ENCODE data around the gene IGFL4. TPM values are rescaled to one million over a fixed set of nuclear protein-coding genes. Genes with fewer than 3 reads are reported as not detected.

Gene IGFL4
- polyA plus RNA-seq, 1 experiment = not detected

GRCh38 chr19:46015687-46016425 is 24.9 kb downstream of the IGFL4 start:
- peaks cover 5% of the 10 kb centered on the region for H3K27me3 ChIP-seq (ENCODE audit: control insufficient read depth, insufficient read depth, low read length)
- DNase-seq (ENCODE audit: low read depth) = no peak
- TF ChIP-seq CTCF (IDR thresholded peaks at IDR 0.05; ENCODE audit: insufficient read depth, low read depth, low read length) = no peak
- peak overlapping the region; percentile 40 for H3K4me3 ChIP-seq (ENCODE audit: low read depth, low read length)
- POLR2A ChIA-PET = no interaction called here
- H3K36me3 ChIP-seq (ENCODE audit: control insufficient read depth, insufficient read depth, low read length) = peaks cover 1% of the 10 kb centered on the region
- CTCF ChIA-PET = interaction anchor here (0.5 to 1.2 kb wide), 7 partner anchors 10 to 169 kb away, joined by 3 to 6 read pairs (median 4); no protein-coding TSS in a partner anchor

DNA sequence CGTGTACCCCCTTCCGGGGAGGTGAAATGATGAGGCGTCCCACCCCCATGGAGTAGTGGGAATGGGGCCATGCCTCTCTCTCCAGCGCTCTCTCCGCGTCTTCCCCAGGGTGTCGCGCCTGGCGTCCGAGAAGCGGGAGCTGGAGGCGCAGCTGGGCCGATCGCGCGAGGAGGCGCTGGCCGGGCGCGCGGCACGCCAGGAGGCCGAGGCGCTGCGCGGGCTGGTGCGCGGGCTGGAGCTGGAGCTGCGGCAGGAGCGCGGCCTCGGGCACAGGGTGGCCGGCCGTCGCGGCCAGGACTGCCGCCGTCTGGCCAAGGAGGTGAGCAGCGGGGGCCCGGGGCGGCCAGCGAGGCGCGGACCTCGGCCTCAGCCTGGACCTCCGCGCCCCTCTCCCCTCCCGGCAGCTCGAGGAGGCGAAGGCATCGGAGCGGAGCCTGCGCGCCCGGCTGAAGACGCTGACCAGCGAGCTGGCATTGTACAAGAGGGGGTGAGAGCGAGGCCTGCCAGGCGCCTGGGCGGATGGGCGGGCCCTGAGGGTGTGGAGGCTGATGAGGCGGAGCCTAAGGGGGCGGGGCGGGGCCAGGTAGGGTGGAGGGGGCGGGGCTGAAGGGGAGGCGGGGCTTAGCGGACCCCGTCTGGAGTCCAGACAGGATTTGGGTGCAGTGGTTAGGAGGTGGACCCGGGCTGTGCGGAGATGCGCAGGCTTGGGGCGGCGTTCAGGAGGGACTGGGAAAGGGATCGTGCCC is 25.7 kb downstream of the IGFL4 start:
- POLR2A ChIA-PET = no interaction called here
- no peak for TF ChIP-seq CTCF (IDR thresholded peaks at IDR 0.05; ENCODE audit: insufficient read depth, low read depth, low read length)

DNA sequence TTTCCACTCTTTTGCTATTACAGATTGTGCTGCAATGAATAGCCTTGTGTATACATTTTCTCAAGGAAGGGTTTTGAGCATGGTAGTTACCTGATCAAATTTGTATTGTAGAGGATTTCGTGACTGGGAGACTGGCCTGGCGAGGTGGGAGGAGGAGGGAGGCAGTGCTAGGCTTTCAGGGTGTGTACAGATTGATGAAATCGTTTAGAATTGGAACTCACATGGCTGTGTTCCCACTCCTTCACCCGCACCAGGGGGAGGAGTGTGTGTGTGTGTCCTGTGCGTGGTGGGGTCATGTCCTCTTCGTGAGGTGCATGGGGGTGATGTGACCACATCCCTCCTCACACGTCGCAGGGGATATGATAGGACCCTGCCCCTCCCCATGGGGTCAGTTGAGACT is 26.3 kb downstream of the IGFL4 start:
- DNase-seq (ENCODE audit: low read depth) = no peak
- POLR2A ChIA-PET = no interaction called here
- TF ChIP-seq CTCF (IDR thresholded peaks at IDR 0.05; ENCODE audit: insufficient read depth, low read depth, low read length) = no peak
- peaks cover 1% of the 10 kb centered on the region for H3K36me3 ChIP-seq (ENCODE audit: control insufficient read depth, insufficient read depth, low read length)
- CTCF ChIA-PET = no interaction called here
- peak overlapping the region; percentile 6; the same call in 1 of the 2 replicates for H3K4me3 ChIP-seq (ENCODE audit: low read depth, low read length)
- peaks cover 5% of the 10 kb centered on the region for H3K27me3 ChIP-seq (ENCODE audit: control insufficient read depth, insufficient read depth, low read length)

More for the DNA sequence above, 25.7 kb downstream of the IGFL4 start:
- H3K36me3 ChIP-seq (ENCODE audit: control insufficient read depth, insufficient read depth, low read length) = peaks cover 1% of the 10 kb centered on the region
- peak overlapping the region; percentile 19 for H3K4me3 ChIP-seq (ENCODE audit: low read depth, low read length)
- no peak for DNase-seq (ENCODE audit: low read depth)
- CTCF ChIA-PET = interaction anchor here (1.1 kb wide), 1 partner anchor 14 kb away, joined by 4 read pairs; no protein-coding TSS in a partner anchor
- H3K27me3 ChIP-seq (ENCODE audit: control insufficient read depth, insufficient read depth, low read length) = peaks cover 5% of the 10 kb centered on the region

DNA sequence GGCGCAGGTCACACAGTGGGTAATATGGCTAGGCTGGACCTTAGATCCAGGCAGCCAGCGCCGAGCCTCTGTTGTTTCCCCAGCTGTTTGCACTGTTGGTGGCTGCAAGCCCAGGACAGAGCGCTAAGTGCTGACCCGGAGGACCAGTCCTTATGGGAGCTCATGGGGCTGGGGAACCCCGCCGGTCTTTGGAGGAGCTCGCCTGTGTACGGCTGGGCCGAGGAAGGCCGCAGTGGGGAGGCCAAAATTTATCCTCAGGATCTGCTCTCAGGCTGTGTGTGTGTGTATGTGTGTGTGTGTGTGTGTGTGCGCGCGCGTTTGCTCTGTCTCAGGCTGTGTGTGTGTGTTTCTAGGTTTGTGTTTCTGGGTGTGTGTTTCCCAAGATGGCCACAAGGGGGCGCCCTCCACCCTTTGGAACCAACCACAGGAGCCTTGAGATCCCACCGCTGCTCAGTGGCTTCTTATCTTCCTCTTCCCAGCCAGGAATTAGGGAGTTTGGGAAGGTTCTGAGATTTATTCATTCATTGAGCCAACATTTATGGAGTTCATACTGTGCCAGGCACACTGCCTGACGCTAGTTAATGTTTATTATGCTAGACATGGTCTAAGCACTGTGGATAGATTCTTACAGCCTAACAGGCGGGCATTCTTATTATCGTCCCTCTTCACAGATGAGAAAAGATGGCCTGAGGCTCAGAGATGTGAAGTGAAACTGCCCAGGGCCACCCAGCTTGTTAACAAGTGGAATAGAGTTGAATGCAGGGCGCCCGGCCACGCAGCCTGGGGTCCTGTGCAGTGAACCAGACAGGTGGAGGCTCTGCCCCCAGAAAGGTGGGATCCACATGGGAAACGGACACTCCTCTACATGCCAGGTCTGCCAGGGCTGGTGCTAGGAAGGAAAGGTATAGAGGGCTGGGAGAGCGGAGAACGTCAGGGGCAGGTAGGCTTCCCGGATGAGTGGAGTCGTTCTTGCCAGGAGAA is 31.0 kb downstream of the IGFL4 start:
- DNase-seq (ENCODE audit: low read depth) = no peak
- ChIA-PET CTCF (interaction anchor here (0.6 to 2.1 kb wide), 15 partner anchors 10 to 372 kb away, joined by 3 to 21 read pairs (median 4); partner anchors contain the start of gene CCDC61), POLR2A (interaction anchor here (0.6 kb wide), 1 partner anchor 66 kb away, joined by 7 read pairs; no protein-coding TSS in a partner anchor)
- H3K36me3 ChIP-seq (ENCODE audit: control insufficient read depth, insufficient read depth, low read length) = peaks cover 1% of the 10 kb centered on the region; the same call in 1 of the 2 replicates
- TF ChIP-seq CTCF (IDR thresholded peaks at IDR 0.05; ENCODE audit: insufficient read depth, low read depth, low read length) = peak; percentile 84
- no peak overlapping the region for H3K4me3 ChIP-seq (ENCODE audit: low read depth, low read length)
- H3K27me3 ChIP-seq (ENCODE audit: control insufficient read depth, insufficient read depth, low read length) = peaks cover 3% of the 10 kb centered on the region
